ENCODE measurements around the gene SLC1A2. TPM values are rescaled to one million over a fixed set of nuclear protein-coding genes. Genes with fewer than 3 reads are reported as not detected.
A peak's percentile ranks its signal among the peaks of the same experiment; 100 is the strongest.

The SLC1A2 gene
- total RNA-seq, 1 experiment from 2014 or later = not detected

DNA sequence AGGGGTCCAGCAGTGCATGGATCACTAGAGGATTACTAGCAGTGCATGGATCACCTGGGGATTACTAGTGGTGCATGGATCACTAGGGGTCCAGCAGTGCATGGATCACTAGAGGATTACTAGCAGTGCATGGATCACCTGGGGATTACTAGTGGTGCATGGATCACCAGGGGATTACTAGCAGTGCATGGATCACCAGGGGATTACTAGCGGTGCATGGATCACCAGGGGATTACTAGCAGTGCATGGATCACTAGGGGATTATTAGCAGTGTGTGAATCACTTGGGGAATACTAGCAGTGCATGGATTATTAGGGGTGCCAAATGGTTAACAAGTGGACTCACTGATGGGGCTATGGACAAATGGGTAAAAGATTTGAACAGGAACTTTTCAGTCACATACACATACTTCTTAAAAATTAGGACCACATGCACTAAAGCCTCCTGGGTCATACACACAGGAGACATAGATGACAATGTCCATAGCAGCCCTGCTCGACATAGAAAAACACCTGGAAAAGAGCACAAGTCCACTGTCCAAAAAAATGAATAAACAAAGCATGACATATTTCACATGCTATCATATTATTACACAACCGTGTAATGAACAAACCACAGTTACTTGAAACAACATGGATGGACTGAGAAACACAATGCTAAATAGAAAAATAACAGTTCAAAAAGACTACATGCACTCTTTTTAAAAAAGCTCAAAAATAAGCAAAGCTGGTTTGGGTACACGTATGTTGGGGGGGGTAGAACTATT, 170.6 kb downstream of the SLC1A2 start:
- no peak for DNase-seq (ENCODE audit: extremely low read depth, low read depth)

DNA sequence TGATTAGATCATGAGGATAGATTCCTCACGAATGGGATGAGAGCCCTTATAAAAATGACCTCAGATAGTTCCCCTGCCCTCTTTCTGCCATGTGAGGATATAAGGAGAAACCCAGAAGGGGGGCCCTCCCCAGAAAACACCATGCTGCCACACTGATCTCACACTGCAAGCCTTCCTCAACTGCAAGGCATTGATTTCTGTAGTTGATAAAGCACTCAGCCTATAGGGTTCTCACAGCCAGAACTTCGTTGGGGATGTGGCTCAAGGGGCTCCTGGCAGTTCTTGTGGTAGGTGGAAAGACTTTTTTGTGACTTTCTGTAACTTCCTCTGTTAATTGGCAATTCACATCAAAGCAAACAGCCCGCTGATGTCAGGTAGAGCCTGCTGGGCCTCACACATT, 171.5 kb downstream of the SLC1A2 start:
- no peak for DNase-seq (ENCODE audit: extremely low read depth, low read depth)

DNA sequence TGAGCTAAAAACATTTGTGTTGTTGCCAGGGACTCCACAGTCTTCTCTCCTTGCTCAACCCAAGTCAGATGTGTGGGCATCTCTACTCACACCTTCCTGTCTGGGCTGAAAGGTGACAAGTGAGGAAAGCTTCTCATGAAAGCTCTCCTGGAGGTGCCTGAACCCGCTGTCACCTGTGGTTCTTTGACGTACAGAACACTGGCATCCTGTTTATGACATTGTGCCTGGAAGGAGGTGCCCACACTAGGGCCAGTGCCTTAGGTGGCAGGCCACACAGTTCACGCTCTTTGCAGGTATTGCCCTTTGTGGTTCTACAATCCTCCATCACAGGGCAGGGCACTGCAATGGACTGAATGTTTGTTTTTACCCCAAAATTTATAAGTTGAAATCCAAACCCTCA, 171.9 kb downstream of the SLC1A2 start:
- DNase-seq (ENCODE audit: extremely low read depth, low read depth) = no peak

DNA sequence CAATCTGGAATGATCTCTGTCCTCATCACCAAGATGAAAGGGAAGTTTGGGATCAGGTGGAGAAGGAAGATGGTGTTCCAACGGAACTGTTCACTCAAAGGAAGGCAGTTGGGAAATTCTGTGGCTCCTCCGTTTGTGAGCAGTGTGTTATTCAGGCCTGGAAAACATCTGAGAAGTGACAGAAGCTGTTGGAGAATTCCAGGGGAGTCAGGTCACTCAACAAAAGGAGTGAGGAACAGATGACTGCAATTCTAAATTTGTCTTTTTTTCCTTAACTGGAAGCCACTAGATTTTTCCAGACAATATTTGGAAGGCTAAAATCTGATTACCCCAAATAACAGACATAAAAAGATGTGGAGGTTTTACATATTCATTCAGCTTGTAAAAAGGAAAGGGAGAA, 172.6 kb downstream of the SLC1A2 start:
- no peak for DNase-seq (ENCODE audit: extremely low read depth, low read depth)

DNA sequence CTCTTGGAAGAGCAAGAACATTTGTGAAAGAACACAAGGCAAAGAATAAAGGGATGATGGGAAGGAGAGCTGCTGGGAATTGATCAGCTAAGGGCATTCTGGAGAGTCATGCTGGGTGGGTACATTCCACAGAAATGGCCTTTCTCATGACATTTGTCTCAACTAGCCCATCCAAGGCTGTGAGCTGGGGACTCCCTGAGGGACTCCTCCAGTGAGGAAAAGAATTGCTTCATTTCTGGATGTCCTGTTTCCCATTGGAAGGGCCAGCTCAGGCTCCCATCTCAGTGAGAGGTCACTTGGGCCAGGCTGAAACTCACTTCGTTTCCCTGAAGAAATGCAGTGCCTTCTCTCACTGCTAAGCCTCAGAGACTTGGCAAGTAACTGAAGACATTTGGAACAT, 173.6 kb downstream of the SLC1A2 start:
- DNase-seq (ENCODE audit: extremely low read depth, low read depth) = no peak

DNA sequence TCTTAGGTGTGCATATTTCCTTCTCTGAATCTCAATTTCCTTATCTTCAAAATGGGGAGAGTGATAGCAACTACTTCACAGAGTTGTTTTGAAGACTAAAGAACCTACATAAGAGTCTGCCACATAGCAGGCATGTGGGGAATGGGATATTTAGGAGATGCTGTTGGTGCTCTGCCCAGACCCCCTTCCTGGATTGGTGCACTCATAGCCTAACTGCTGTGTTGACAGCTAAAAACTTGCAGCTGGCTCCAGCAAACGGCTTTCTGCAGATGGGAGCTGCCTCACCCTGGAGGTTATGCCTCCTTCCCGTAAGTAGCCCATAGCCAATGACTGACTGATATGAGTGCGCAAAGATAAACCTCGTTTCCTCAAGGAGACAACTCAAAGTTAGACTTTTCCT, 174.3 kb downstream of the SLC1A2 start:
- DNase-seq (ENCODE audit: extremely low read depth, low read depth) = no peak

DNA sequence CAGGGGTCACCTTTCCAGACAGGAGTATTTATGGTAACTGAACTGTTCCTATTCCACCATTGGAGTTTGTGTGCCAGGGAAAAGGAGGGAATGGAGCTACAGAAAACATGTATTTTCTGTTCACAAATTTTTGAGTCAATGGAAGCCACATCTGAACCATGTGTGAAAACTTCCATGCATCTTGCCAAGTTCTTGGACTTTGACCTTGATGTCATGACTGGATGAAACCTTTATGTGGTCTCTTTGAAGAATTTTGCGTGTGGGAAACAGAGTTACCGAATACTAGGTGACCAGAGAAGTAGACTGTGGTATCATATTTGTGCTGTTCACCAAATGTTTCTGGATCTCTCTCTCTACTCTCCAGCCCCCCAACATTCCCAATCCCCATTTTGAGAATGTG, 175.6 kb downstream of the SLC1A2 start:
- DNase-seq (ENCODE audit: extremely low read depth, low read depth) = no peak

DNA sequence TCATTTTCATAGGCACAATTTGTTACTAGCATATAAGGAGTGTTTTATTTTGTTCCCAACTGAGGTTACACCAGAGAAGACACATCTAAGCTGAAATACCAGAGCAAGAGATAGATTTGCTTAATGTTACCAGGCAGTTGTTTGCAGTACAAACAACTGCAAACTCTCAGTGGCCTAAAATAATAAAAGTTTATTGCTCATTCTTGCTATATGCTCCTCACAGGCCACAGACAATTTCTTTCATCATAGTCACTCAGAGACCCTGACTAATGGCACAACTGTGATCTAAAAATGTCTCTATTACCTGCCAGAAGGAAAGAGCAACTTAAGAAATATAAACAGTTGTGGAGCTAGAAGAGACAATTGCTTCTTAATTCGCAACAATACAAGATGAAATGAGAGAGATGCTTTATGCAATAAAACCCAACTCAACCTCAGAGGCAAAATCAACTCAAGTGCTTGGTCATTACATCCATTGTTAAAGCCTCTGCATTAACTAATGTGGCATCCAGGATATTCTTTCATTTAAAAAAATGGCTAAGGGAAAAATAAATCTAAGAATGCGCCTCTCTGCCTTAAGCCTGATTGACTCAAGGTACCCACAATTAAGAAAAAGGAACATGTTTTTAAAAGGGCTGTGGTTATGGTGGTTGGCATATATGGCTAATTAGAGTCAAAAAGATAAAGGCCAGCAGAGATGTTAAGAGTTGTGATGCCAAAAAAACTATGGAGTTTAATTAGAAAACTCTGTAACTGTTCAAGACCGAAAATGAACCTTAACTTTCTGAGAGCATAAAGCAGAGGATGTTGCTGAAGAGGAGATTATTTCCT, 176.7 kb downstream of the SLC1A2 start:
- no peak for DNase-seq (ENCODE audit: extremely low read depth, low read depth)

DNA sequence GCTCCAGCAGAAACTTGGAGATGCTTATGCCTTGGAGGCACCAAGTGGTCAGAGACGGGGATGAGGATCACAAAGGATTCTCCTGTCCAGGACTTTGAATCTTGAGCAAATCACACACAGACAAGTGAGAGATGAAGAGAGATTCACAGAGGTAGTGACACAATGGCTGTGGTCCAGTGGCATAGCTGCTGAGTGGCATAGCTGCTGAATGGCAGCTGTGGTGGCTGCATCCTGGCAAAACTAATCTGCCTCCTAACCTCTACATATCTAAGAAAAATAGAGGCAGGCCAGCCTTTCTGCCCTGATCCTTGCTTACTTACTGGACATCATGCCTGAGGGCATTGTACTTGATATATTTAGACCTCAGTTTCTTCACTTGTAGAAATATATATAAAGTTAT, 177.8 kb downstream of the SLC1A2 start:
- DNase-seq (ENCODE audit: extremely low read depth, low read depth) = no peak

DNA sequence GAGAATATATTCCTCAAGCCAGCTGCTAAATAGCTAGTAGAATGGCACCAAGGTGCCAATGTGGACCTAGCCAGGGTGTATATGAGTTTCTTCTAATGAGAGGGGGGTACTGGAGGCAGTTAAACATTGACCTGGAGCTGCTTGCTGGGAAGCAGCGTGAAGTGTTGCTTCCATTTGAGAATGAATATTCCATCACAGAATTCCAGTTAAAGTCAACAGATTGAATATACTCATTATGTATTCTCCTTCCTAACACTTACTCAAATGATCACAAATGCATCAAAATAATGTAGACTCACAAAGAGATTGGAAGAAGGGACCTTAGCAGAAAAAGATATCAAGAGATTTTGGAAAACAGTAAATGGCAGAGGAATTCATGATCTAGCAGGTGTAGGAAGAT, 178.3 kb downstream of the SLC1A2 start:
- no peak for DNase-seq (ENCODE audit: extremely low read depth, low read depth)

DNA sequence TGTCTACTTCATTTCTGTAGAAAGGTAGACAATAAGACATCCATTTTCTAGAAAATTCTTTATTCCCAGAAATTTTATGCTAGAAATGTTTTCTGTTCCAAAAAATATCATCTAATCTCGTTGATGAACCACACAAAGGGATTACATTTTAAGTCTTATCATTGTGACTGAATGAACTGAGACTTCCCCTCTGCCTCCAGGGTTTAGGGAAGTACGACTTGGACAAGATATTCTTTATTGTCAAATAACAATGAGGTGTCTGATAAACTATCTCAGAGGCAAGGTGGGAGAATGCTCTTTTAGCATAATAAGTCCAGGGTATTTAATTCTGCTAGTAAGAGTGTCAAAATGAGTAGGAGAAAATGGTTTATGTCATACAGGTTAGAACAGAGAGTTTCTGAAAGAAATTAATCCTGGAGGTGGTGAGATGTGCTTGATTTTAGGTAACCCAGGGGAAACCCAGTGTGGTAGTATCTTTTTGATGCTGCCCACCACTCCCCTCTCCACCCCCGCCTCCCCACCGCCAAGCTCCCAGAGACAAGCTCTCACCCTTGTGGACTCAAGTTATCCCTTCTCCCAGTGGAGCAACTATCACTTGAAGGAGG, 179.8 kb downstream of the SLC1A2 start:
- DNase-seq (ENCODE audit: extremely low read depth, low read depth) = no peak

DNA sequence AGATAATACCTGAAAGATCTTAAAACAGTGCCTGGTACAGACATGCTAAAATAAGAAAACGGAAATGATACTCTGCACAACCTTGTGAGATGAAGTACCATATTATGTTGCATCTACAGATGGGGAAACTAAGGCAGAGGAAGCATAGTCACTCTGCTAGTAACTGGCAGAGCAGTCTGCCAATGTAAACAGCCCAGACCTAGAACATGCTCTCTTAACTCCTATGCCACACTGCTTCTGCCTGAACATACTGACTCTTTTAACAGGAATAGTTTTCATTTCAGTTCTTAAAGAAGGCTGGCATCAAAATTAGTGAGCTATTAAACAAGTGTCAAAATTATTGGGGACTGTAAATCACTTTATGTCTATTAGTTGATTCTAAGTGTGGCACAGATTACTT, 180.5 kb downstream of the SLC1A2 start:
- no peak for DNase-seq (ENCODE audit: extremely low read depth, low read depth)

DNA sequence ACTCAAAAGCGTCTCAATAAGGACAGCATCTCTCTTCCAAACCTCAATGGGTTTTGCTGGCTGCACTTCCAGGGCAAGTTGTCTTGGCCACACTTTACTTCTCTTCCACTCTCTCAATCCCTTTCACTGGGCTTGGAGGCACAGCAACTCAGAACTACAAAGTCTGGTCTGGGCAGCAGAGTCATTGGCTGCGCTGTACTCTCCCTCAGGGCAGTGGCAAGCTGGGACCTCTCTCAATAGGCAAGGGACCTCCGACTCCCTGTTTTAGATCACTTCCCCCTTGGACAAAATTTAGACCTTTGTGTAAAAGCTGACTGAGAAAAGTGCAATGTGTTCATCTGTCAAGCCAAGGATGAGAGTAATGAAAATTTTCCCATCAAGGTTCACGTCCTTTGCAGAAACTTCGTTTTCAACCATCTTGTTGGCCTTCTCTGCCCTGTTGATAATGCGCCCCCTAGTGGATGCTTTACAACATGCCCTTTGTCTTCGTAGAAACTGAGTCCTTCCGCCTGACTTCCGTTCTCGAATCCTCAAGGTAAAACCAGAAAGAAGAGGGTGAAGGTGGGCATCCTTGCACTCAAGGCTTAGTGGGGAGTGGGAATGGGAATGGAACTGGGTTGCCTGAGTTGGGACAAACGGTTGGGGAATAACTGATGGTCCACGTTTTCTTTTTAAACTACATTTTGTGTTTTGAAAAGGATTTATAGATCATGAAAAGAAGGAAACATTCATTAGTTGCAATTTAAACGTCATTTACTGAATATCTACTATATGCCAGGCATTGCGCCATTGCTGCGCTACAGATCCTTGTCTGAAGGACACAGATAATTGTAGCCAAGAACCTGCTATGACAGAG, 181.3 kb downstream of the SLC1A2 start:
- peak; percentile 49 for DNase-seq (ENCODE audit: extremely low read depth, low read depth)

DNA sequence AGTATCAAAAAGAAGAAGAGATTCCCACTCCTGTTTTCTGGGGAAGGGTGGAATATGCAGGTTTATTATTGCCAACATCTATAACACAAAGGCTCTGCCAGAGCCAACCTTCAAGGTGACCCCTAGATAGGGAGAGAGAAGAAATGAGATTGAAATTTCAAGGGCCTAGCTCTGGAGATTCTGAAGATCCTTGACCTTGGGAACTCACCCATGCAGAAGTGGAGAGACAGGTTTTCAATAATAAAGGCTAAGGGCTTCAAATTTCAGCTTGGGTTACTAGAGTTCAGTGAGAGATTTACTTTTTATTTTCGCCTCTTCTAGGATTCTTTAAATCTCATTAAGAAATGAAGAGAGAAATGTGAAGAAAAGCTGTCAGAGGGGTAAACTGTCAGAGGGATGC, 182.0 kb downstream of the SLC1A2 start:
- no peak for DNase-seq (ENCODE audit: extremely low read depth, low read depth)

DNA sequence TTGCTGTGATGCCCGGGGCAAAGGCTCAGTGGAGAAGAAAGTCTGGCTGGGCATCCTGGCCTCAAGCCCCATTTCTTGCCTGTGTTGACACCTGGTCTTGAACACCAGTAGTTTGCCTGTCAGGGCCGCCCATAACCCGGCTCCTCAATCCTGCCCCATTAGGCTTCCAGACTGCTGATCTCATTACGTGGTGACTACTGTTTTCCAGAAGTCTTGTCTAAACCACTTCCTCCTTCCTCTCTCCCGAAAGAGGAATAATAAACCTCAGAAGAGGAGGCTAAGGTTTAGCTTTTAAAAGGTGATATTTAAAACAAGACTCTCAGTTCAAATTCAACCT, 182.7 kb downstream of the SLC1A2 start:
- DNase-seq (ENCODE audit: extremely low read depth, low read depth) = no peak

DNA sequence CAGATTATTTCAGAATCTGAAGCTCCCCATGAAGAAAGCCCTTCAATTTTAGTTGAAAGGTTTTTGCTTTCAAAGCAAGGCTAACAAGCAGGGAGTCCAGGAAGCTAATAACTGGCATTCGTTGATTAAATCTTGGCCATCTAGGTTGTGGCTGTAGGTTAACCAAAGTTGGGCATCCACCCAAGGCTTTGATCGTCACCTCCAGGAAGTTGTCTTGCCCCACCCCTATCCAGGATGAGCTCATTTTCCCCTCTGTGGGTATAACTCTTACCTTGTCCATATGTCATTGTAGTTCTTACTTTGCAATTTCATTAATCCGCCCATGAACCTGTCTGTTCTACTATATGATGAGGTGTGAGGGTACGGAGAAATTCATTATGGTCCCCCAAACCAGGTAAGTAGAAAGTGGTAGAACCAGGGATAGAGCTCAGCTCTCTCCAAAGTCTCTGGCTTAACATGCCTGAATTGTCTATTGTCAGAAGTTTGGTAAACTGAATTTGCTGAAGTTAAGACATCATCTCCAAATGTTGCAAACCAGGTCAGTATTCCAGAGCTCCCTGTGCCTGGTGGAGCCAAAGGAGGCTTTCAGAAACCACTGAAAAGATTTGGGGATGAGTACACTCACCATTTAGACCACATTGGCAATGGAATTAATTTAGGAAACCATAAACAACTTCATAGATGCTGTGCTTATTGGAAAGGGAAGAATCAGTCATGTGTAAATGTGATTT, 183.3 kb downstream of the SLC1A2 start:
- no peak for DNase-seq (ENCODE audit: extremely low read depth, low read depth)

DNA sequence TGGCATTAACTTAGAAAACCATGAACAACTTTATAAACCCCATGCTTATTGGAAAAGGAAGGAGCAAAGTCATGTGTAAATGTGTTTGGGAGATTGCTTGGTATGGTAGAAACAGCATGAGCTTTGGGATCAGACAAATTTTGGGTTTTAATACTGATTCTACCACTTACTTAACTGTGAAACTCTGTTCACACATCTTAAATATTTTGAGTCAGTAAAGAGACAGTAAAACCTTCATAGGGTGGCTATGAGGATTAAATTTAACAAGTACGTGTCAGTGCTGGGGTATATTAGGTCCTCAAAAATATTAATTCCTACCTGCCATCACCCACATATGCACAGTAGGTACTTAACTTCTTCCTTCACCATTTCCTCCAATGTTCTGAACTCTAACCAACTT, 183.9 kb downstream of the SLC1A2 start:
- no peak for DNase-seq (ENCODE audit: extremely low read depth, low read depth)

DNA sequence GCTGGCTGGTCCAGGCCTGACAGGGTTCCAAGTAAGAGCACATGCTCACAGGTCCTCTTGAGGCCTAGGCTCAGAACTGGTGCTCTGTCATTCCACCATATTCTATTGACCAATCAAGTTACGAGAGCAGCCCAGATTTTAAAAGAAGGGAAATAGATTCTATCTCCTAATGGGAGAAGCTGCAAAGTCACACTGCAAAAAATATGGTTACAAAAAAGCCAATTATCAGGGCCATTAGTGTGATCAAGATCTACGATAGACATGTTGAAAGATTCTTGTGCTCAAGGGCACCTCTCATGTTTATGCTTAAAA, 184.2 kb downstream of the SLC1A2 start:
- no peak for DNase-seq (ENCODE audit: extremely low read depth, low read depth)

DNA sequence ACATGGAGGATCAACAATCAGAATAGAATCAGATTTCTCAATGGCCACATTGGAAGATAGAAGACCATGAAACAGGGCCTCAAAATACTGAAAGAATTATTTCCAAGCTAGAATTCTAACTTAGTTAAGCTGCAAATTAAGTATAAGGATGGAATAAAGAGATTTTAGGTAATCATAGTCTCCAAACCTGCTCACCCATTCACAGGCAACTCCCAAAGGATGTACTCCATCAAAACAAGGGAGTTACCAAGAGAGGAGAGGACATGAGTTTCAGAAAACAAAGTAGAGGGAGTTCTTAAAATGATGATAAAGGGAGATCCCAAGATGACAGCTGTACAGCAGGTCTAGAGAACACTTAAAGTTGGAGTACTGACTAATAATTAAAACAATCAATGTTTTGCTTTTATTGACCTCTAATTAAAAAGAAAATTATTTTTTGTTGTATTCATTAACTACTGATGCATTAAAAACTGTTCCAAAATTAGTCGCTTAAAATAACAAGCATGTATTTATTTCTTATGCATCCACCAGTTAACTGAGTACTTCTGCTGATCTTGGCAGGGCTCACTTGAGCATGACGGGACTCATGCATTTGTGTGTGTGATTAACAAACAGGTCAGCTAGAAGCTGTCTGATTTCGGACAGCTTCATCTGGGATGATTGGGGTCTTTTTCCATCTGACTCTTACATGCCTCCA, 184.8 kb downstream of the SLC1A2 start:
- no peak for DNase-seq (ENCODE audit: extremely low read depth, low read depth)

DNA sequence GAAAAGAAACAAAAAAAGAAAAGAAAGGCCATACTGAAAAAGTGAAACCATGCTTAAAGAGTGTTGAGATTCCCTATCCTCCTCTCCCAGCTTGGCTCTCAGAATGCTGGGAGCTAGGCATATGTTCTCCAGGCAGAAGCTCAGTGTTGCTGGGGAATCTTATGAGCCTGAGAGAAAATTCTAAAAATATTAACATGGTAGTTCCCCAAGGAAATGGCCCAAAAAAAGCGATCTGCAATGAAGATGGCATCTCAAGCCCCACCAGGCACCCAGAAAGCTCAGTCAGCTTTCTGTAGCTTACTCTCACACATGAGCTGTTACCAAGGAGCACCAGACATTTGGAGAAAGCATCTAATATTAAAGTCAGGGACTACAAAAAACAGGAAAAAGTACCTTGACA, 185.8 kb downstream of the SLC1A2 start:
- no peak for DNase-seq (ENCODE audit: extremely low read depth, low read depth)
